GM13976 (cell line): ENCODE measurements around the gene CARD8.

Experiments used
- DNase-seq: peaks from one replicate; pipeline ENCODE4 v3.0.0; 2012; ENCODE audit warnings: low spot score
- CTCF ChIP-seq: IDR thresholded peaks from 2 replicates; pipeline ENCODE4 v1.5.1; 2012; ENCODE audit warnings: borderline replicate concordance, mild to moderate bottlenecking; ENCODE audit not compliant: insufficient read depth; ENCODE audit errors: extremely low read depth, missing control alignments, control extremely low read depth
- in situ Hi-C: fragments of 300-500 bp; cut with MboI; formaldehyde crosslinking; loops from one replicate; pipeline ENCODE4 v1.12.0; 2022; ENCODE audit warnings: low sequenced_read_pairs, mixed read lengths, inconsistent platforms; ENCODE audit not compliant: unreplicated experiment

Gene CARD8

GRCh38 chr19:48210005-48210404, 45.7 kb downstream of the CARD8 start:
- no peak for TF ChIP-seq CTCF
- DNase-seq = no peak
- in situ Hi-C loops = no loop called here

- TF ChIP-seq CTCF = no peak
- in situ Hi-C loops = no loop called here
- no peak for DNase-seq
These were observed 49.2 kb downstream of the CARD8 start for GRCh38 chr19:48206397-48207093.

- in situ Hi-C loops = no loop called here
- peak; percentile 95 for DNase-seq
- TF ChIP-seq CTCF = no peak
These were observed 51.7 kb downstream of the CARD8 start for GRCh38 chr19:48203794-48204628.

- TF ChIP-seq CTCF = no peak
- in situ Hi-C loops = no loop called here
- DNase-seq = no peak
These were observed 52.4 kb downstream of the CARD8 start for GRCh38 chr19:48203222-48203793.

GRCh38 chr19:48196933-48197665, 58.6 kb downstream of the CARD8 start:
- no peak for DNase-seq
- in situ Hi-C loops = no loop called here
- TF ChIP-seq CTCF = no peak

GRCh38 chr19:48196321-48196763, 59.4 kb downstream of the CARD8 start:
- in situ Hi-C loops = no loop called here
- no peak for TF ChIP-seq CTCF
- DNase-seq = no peak
